ENCODE results near the gene DTYMK.
A peak's percentile ranks its signal among the peaks of the same experiment; 100 is the strongest.

Gene DTYMK

GRCh38 chr2:241652142-241652541, 34.5 kb downstream of the DTYMK start:
- Mint-ChIP-seq H3K4me1 (no peaks in the 10 kb centered on the region), H3K4me3 (no peak overlapping the region), H3K9me3 (no peaks in the 10 kb centered on the region), H3K36me3 (peaks cover 45% of the 10 kb centered on the region), H3K27me3 (no peaks in the 10 kb centered on the region), H3K27ac (no peak overlapping the region)
- no peak for ATAC-seq

- H3K27ac Mint-ChIP-seq = no peak overlapping the region
- H3K9me3 Mint-ChIP-seq = no peaks in the 10 kb centered on the region
- no peak for ATAC-seq
- H3K27me3 Mint-ChIP-seq = no peaks in the 10 kb centered on the region
- no peak overlapping the region for H3K4me3 Mint-ChIP-seq
- H3K4me1 Mint-ChIP-seq = peaks cover 4% of the 10 kb centered on the region
- H3K36me3 Mint-ChIP-seq = peaks cover 26% of the 10 kb centered on the region
Observed at GRCh38 chr2:241649927-241650326, 36.7 kb downstream of the DTYMK start.

GRCh38 chr2:241649404-241649803, 37.2 kb downstream of the DTYMK start:
- Mint-ChIP-seq H3K27me3 (no peaks in the 10 kb centered on the region), H3K36me3 (peaks cover 20% of the 10 kb centered on the region), H3K9me3 (no peaks in the 10 kb centered on the region), H3K27ac (no peak overlapping the region), H3K4me3 (no peak overlapping the region), H3K4me1 (peaks cover 4% of the 10 kb centered on the region)
- ATAC-seq = no peak

GRCh38 chr2:241648453-241648852, 38.2 kb downstream of the DTYMK start:
- H3K4me3 Mint-ChIP-seq = no peak overlapping the region
- H3K4me1 Mint-ChIP-seq = peaks cover 4% of the 10 kb centered on the region
- ATAC-seq = no peak
- H3K27me3 Mint-ChIP-seq = no peaks in the 10 kb centered on the region
- H3K36me3 Mint-ChIP-seq = peaks cover 20% of the 10 kb centered on the region
- H3K9me3 Mint-ChIP-seq = no peaks in the 10 kb centered on the region
- H3K27ac Mint-ChIP-seq = no peak overlapping the region

GRCh38 chr2:241645915-241646645, 40.5 kb downstream of the DTYMK start:
- no peak for ATAC-seq
- Mint-ChIP-seq H3K9me3 (no peaks in the 10 kb centered on the region), H3K36me3 (peaks cover 4% of the 10 kb centered on the region), H3K4me3 (no peak overlapping the region), H3K27ac (no peak overlapping the region), H3K4me1 (peaks cover 27% of the 10 kb centered on the region), H3K27me3 (no peaks in the 10 kb centered on the region)

GRCh38 chr2:241645056-241645914, 41.3 kb downstream of the DTYMK start:
- Mint-ChIP-seq H3K9me3 (no peaks in the 10 kb centered on the region), H3K27me3 (no peaks in the 10 kb centered on the region), H3K4me1 (peaks cover 35% of the 10 kb centered on the region), H3K36me3 (peaks cover 5% of the 10 kb centered on the region), H3K4me3 (no peak overlapping the region), H3K27ac (no peak overlapping the region)
- no peak for ATAC-seq

GRCh38 chr2:241641631-241642030, 45.0 kb downstream of the DTYMK start:
- Mint-ChIP-seq H3K36me3 (peaks cover 19% of the 10 kb centered on the region), H3K4me1 (peaks cover 60% of the 10 kb centered on the region), H3K27ac (no peak overlapping the region)

GRCh38 chr2:241640165-241640795, 46.3 kb downstream of the DTYMK start:
- H3K36me3 Mint-ChIP-seq = peaks cover 19% of the 10 kb centered on the region
- ATAC-seq = no peak
- no peaks in the 10 kb centered on the region for H3K27me3 Mint-ChIP-seq
- no peaks in the 10 kb centered on the region for H3K9me3 Mint-ChIP-seq
- peaks cover 66% of the 10 kb centered on the region for H3K4me1 Mint-ChIP-seq
- no peak overlapping the region for H3K27ac Mint-ChIP-seq
- H3K4me3 Mint-ChIP-seq = no peak overlapping the region

More at GRCh38 chr2:241641631-241642030, 45.0 kb downstream of the DTYMK start:
- Mint-ChIP-seq H3K27me3 (no peaks in the 10 kb centered on the region), H3K4me3 (no peak overlapping the region), H3K9me3 (no peaks in the 10 kb centered on the region)
- no peak for ATAC-seq

- no peak overlapping the region for H3K4me3 Mint-ChIP-seq
- no peak for ATAC-seq
- H3K4me1 Mint-ChIP-seq = peaks cover 72% of the 10 kb centered on the region
- peaks cover 19% of the 10 kb centered on the region for H3K36me3 Mint-ChIP-seq
- H3K27ac Mint-ChIP-seq = no peak overlapping the region
- no peaks in the 10 kb centered on the region for H3K27me3 Mint-ChIP-seq
- H3K9me3 Mint-ChIP-seq = no peaks in the 10 kb centered on the region
Observed at GRCh38 chr2:241639385-241639784, 47.2 kb downstream of the DTYMK start.

- Mint-ChIP-seq H3K36me3 (peaks cover 19% of the 10 kb centered on the region), H3K27ac (peak overlapping the region; percentile 93), H3K4me3 (peak overlapping the region; percentile 90), H3K4me1 (peaks cover 72% of the 10 kb centered on the region), H3K27me3 (no peaks in the 10 kb centered on the region), H3K9me3 (no peaks in the 10 kb centered on the region)
- ATAC-seq = no peak
Observed at GRCh38 chr2:241638940-241639339, 47.7 kb downstream of the DTYMK start.

GRCh38 chr2:241637795-241638660, 48.6 kb downstream of the DTYMK start:
- Mint-ChIP-seq H3K9me3 (no peaks in the 10 kb centered on the region), H3K27me3 (no peaks in the 10 kb centered on the region), H3K27ac (peak overlapping the region; percentile 93), H3K4me1 (peaks cover 70% of the 10 kb centered on the region), H3K36me3 (peaks cover 21% of the 10 kb centered on the region), H3K4me3 (peak overlapping the region; percentile 90)
- no peak for ATAC-seq

GRCh38 chr2:241637018-241637794, 49.4 kb downstream of the DTYMK start, which contains the start of the genes ATG4B and THAP4:
Gene ATG4B (plus strand): TSS chr2:241637693. CDS start chr2:241637715, 22 bp downstream.
Gene THAP4 (minus strand): TSS chr2:241637158. CDS start chr2:241637017, 141 bp downstream.
- peaks cover 67% of the 10 kb centered on the region for H3K4me1 Mint-ChIP-seq
- H3K9me3 Mint-ChIP-seq = no peaks in the 10 kb centered on the region
- peaks cover 29% of the 10 kb centered on the region for H3K36me3 Mint-ChIP-seq
- peak within 1 kb of the TSS; percentile 93 for H3K27ac Mint-ChIP-seq
- H3K4me3 Mint-ChIP-seq = peak within 1 kb of the TSS; percentile 90
- ATAC-seq = peak; percentile 87
- no peaks in the 10 kb centered on the region for H3K27me3 Mint-ChIP-seq

- Mint-ChIP-seq H3K9me3 (no peaks in the 10 kb centered on the region), H3K36me3 (peaks cover 34% of the 10 kb centered on the region), H3K4me1 (peaks cover 59% of the 10 kb centered on the region), H3K4me3 (peak overlapping the region; percentile 77), H3K27me3 (no peaks in the 10 kb centered on the region), H3K27ac (peak overlapping the region; percentile 66)
- ATAC-seq = peak; percentile 71
Observed at GRCh38 chr2:241636182-241637017, 50.2 kb downstream of the DTYMK start.

Data from stimulated activated memory B cell treated with anti-CD40 and anti-IgM and Interleukin-4, amounts not matched to agents 10 μg/mL and 1 μg/mL and 100 μg/mL, for 72 hours (primary cell).